ENCODE measurements around the gene PIK3R3. TPM values are rescaled to one million over a fixed set of nuclear protein-coding genes. Genes with fewer than 3 reads are reported as not detected.

PIK3R3 gene
- total RNA-seq, 1 experiment from 2014 or later: 17.4 TPM

GRCh38 chr1:46030876-46031660 lies 101.4 kb downstream of the PIK3R3 start:
- H3K27me3 Mint-ChIP-seq (ENCODE audit: unreplicated experiment): no peaks in the 10 kb centered on the region
- H3K9me3 Mint-ChIP-seq (ENCODE audit: low read depth, unreplicated experiment): no peaks in the 10 kb centered on the region
- no peak for TF ChIP-seq CTCF (IDR thresholded peaks at IDR 0.05; ENCODE audit: unreplicated experiment)
- peaks cover 20% of the 10 kb centered on the region for H3K36me3 Mint-ChIP-seq (ENCODE audit: insufficient read depth, unreplicated experiment)
- no TSS peak for BruUV-seq (replicated peaks)
- DNase-seq: no peak
- no peaks in the 10 kb centered on the region for H3K4me1 Mint-ChIP-seq (ENCODE audit: low read depth, unreplicated experiment)
- H3K27ac Mint-ChIP-seq (ENCODE audit: unreplicated experiment): no peak overlapping the region
- CTCF ChIA-PET: interaction anchor here (0.5 kb wide), 2 partner anchors 200 to 498 kb away, joined by 3 read pairs; no protein-coding TSS in a partner anchor
- intact Hi-C loops (cut with micrococcal nuclease; ENCODE audit: unreplicated experiment): no loop called here
- H3K4me3 Mint-ChIP-seq (ENCODE audit: low read depth, unreplicated experiment): no peak overlapping the region

GRCh38 chr1:46030074-46030870 lies 102.2 kb downstream of the PIK3R3 start:
- no TSS peak for BruUV-seq (replicated peaks)
- Mint-ChIP-seq H3K27ac (ENCODE audit: unreplicated experiment) (no peak overlapping the region), H3K27me3 (ENCODE audit: unreplicated experiment) (no peaks in the 10 kb centered on the region), H3K4me3 (ENCODE audit: low read depth, unreplicated experiment) (no peak overlapping the region), H3K4me1 (ENCODE audit: low read depth, unreplicated experiment) (no peaks in the 10 kb centered on the region), H3K9me3 (ENCODE audit: low read depth, unreplicated experiment) (no peaks in the 10 kb centered on the region), H3K36me3 (ENCODE audit: insufficient read depth, unreplicated experiment) (peaks cover 20% of the 10 kb centered on the region)
- CTCF ChIA-PET: no interaction called here
- DNase-seq: no peak
- TF ChIP-seq CTCF (IDR thresholded peaks at IDR 0.05; ENCODE audit: unreplicated experiment): no peak
- intact Hi-C loops (cut with micrococcal nuclease; ENCODE audit: unreplicated experiment): no loop called here

GRCh38 chr1:46027788-46028573 lies 104.4 kb downstream of the PIK3R3 start:
- Mint-ChIP-seq H3K4me3 (ENCODE audit: low read depth, unreplicated experiment) (no peak overlapping the region), H3K4me1 (ENCODE audit: low read depth, unreplicated experiment) (no peaks in the 10 kb centered on the region), H3K9me3 (ENCODE audit: low read depth, unreplicated experiment) (no peaks in the 10 kb centered on the region), H3K27ac (ENCODE audit: unreplicated experiment) (no peak overlapping the region), H3K36me3 (ENCODE audit: insufficient read depth, unreplicated experiment) (peaks cover 12% of the 10 kb centered on the region), H3K27me3 (ENCODE audit: unreplicated experiment) (no peaks in the 10 kb centered on the region)
- DNase-seq: no peak
- BruUV-seq (replicated peaks): no TSS peak
- intact Hi-C loops (cut with micrococcal nuclease; ENCODE audit: unreplicated experiment): no loop called here
- CTCF ChIA-PET: no interaction called here
- no peak for TF ChIP-seq CTCF (IDR thresholded peaks at IDR 0.05; ENCODE audit: unreplicated experiment)

GRCh38 chr1:46026531-46026930 lies 105.9 kb downstream of the PIK3R3 start:
- Mint-ChIP-seq H3K4me3 (ENCODE audit: low read depth, unreplicated experiment) (no peak overlapping the region), H3K4me1 (ENCODE audit: low read depth, unreplicated experiment) (no peaks in the 10 kb centered on the region), H3K9me3 (ENCODE audit: low read depth, unreplicated experiment) (no peaks in the 10 kb centered on the region), H3K27ac (ENCODE audit: unreplicated experiment) (no peak overlapping the region), H3K27me3 (ENCODE audit: unreplicated experiment) (no peaks in the 10 kb centered on the region), H3K36me3 (ENCODE audit: insufficient read depth, unreplicated experiment) (peaks cover 12% of the 10 kb centered on the region)
- intact Hi-C loops (cut with micrococcal nuclease; ENCODE audit: unreplicated experiment): no loop called here
- DNase-seq: no peak
- CTCF ChIA-PET: no interaction called here
- no TSS peak for BruUV-seq (replicated peaks)
- no peak for TF ChIP-seq CTCF (IDR thresholded peaks at IDR 0.05; ENCODE audit: unreplicated experiment)

All from Calu3 (cell line).